Pancreas (tissue), 10 donors: ENCODE data around the gene AP4B1. TPM values are rescaled to one million over a fixed set of nuclear protein-coding genes. Genes with fewer than 3 reads are reported as not detected.

Source experiments
- ATAC-seq, 4 donors: fragments of 200-7000 bp; cut with Tn5 transposase; one replicate each; pipeline versions ENCODE4 v1.8.0 to v1.9.1; 2020; ENCODE audit warnings: mild to moderate bottlenecking in 4 of 4, moderate library complexity in 4 of 4
- DNase-seq, 6 donors: peaks; one replicate each; pipeline ENCODE4 v3.0.0-alpha.2; 2020
- FAIRE-seq: peaks from 2 replicates; lab custom pipeline; 2012; peaks lifted over from hg19 to GRCh38; lab: Jason Lieb, UNC
- H3K27ac ChIP-seq, 4 donors: fragments of 200-600 bp; sonication (generic); 1 replicate in 3 of 4; 2 replicates in 1 of 4; pipeline versions ENCODE4 v1.5.0 to v1.8.0; 2020
- H3K27me3 ChIP-seq, 4 donors: fragments of 200-600 bp; one replicate each; pipeline ENCODE4 v1.8.0; 2021
- H3K36me3 ChIP-seq, 3 donors: fragments of 200-600 bp; sonication (generic) in 1 of 3; one replicate each; pipeline versions ENCODE4 v1.5.0 to v1.8.0; 2020 to 2021
- H3K4me1 ChIP-seq, 3 donors: fragments of 200-600 bp; one replicate each; pipeline ENCODE4 v1.8.0; 2021
- H3K4me3 ChIP-seq, 4 donors: fragments of 200-600 bp; sonication (generic) in 2 of 4; one replicate each; pipeline versions ENCODE4 v1.5.0 to v1.8.0; 2020 to 2021
- H3K9me3 ChIP-seq, 4 donors: fragments of 200-600 bp; one replicate each; pipeline ENCODE4 v1.8.0; 2021
- WGBS, 2 donors: extraction: QIAGEN DNeasy Blood & Tissue Kit; methylation state at CpG; one replicate each; pipeline ENCODE4 v1.1.7; 2013; 5-methylcytosine and 5-hydroxymethylcytosine counted together
- intact Hi-C, 3 donors: fragments of 100-400 bp; cut with DNase I; formaldehyde crosslinking; loops; one replicate each; pipeline versions ENCODE4 v1.11.1 to v1.14.2; 2022
- polyA plus RNA-seq, 2 donors: library from polyadenylated mRNA; stranded (reverse); fragments of 200-250 nt; gene quantifications; one replicate each; pipeline ENCODE4 v1.2.3, GENCODE V29; 2013
- total RNA-seq, 6 donors: library from RNA; stranded (reverse); fragmentation: NEBNext Ultra II Directional in 4 of 6; extraction: Animal tissue kit (Norgen Biotek cat#: 25700) in 4 of 6; gene quantifications; one replicate each; pipeline versions ENCODE4 v1.2.1 to v1.2.4, GENCODE V29; 2021 to 2023
- TF ChIP-seq, protein P1 (sequence below), 4 donors: fragments of 200-600 bp; sonication (generic) in 3 of 4; IDR thresholded peaks; one replicate each; pipeline versions ENCODE4 v1.5.0 to v1.8.0; 2021; ENCODE audit warnings: antibody characterized with exemption in 4 of 4
- donor health status: healthy with polysubstance abuse.
- donor health status: DM: no; HTN: no; CAD: no; lungs with moderate emphysema.
- donor health status: DM: no; HTN: no; CAD: no.
- donor health status: control.
- donor health status: control.
- donor health status: Bipolar disorder and iron deficiency.
- donor health status: DM: yes; HTN: yes; CAD: no.
- donor health status: DM: no; HTN: no; CAD: no.
- donor health status: DM: no; HTN: no; CAD: no.
- donor health status: DM: yes; HTN: yes; CAD: no.

The AP4B1 gene
- total and polyA plus RNA-seq, 8 donors: 8.2 to 37.5 (median 12.7) TPM

DNA sequence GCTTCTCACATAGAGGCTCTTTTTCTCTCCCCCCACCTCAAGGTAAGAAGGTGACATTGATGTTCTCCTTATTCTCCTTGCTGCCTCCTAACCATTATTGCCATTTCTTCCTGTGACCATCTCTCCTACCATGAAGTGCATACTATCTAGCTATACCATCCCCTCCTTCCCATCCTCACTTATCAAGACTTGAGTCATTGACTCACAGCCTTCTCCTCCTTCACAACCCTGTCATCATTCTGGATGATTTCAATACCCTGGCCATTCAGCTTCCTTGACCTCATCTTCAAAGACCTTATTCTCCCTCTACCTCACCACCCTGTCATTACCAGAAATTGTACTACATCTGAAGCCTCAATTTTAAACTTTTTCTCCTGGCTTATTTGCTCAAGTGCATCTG is 13.6 kb upstream of the AP4B1 start:
- H3K9me3 ChIP-seq: no peaks in the 10 kb centered on the region
- intact Hi-C loops: no loop called here
- no peaks in the 10 kb centered on the region for H3K27me3 ChIP-seq
- ATAC-seq (no peak), DNase-seq (no peak), FAIRE-seq (no peak)
- H3K27ac ChIP-seq: no peak overlapping the region
- H3K36me3 ChIP-seq: no peaks in the 10 kb centered on the region
- TF ChIP-seq, protein P1, sequence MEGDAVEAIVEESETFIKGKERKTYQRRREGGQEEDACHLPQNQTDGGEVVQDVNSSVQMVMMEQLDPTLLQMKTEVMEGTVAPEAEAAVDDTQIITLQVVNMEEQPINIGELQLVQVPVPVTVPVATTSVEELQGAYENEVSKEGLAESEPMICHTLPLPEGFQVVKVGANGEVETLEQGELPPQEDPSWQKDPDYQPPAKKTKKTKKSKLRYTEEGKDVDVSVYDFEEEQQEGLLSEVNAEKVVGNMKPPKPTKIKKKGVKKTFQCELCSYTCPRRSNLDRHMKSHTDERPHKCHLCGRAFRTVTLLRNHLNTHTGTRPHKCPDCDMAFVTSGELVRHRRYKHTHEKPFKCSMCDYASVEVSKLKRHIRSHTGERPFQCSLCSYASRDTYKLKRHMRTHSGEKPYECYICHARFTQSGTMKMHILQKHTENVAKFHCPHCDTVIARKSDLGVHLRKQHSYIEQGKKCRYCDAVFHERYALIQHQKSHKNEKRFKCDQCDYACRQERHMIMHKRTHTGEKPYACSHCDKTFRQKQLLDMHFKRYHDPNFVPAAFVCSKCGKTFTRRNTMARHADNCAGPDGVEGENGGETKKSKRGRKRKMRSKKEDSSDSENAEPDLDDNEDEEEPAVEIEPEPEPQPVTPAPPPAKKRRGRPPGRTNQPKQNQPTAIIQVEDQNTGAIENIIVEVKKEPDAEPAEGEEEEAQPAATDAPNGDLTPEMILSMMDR (IDR thresholded peaks at IDR 0.05): no peak
- no peaks in the 10 kb centered on the region for H3K4me1 ChIP-seq
- H3K4me3 ChIP-seq: no peak overlapping the region

DNA sequence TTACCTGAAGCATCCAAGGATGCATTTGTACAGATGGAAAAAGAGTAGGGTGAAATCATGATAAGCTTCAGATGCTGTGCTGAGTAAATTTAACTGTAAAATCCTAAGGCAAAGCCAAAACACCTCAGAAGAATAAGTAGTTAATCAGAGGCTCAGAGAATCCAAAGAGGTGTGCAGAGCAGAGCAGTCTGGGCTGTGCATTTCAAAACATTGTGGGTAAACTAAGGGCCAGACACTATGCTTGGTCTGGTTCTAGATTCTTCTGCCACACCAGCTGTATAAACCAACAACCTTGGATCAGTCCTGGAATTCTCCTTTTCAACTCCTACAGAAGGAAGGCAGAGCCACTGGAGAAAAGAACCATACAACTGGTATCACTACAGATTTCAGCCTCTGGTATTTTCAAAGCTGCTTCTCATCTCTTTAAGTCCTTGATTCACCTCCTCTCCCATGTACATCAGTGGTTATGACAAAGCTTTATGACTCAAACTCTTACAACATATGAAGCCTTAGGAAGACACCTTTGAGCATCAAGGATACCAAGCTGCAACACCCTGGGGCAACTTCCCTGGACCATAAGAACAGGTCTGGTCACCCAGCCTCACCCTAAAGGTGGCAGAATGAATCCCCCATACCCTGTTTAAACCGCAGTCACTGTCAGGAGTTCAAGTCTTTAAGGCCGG is 12.9 kb upstream of the AP4B1 start:
- Histone ChIP-seq H3K4me3 (no peak overlapping the region), H3K9me3 (no peaks in the 10 kb centered on the region), H3K27me3 (no peaks in the 10 kb centered on the region), H3K27ac (no peak overlapping the region), H3K4me1 (peaks cover 0 to 3% (median 0%) of the 10 kb centered on the region in 3 donors), H3K36me3 (no peaks in the 10 kb centered on the region)
- no peak for DNase-seq
- intact Hi-C loops: no loop called here
- TF ChIP-seq, protein P1 (IDR thresholded peaks at IDR 0.05): no peak
- FAIRE-seq: no peak
- ATAC-seq: no peak
- 86 to 89% methylated on average over 2 of the region's 2 CpGs for WGBS, 2 donors

DNA sequence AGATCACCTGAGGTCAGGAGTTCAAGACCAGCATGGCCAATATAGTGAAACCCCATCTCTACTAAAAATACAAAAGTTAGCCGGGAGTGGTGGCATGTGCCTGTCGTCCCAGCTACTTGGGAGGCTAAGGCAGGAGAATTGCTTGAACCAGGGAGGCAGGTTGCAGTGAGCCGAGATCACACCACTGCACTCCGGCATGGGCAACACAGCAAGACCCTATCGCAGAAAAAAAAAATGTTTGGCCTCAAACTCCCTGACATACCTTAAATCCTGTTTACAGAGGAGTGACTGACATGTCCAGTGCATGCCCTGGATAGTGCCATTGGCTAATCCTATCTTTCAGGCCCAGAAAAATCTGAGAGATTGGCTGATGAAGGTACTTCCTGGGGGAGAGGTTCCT is 12.4 kb upstream of the AP4B1 start:
- intact Hi-C loops: no loop called here
- no peak for FAIRE-seq
- no peaks in the 10 kb centered on the region for H3K9me3 ChIP-seq
- no peak for ATAC-seq
- H3K27me3 ChIP-seq: no peaks in the 10 kb centered on the region
- 93 to 98% methylated on average over 5 of the region's 5 CpGs for WGBS, 2 donors
- H3K36me3 ChIP-seq: no peaks in the 10 kb centered on the region
- H3K4me3 ChIP-seq: no peak overlapping the region
- no peak for DNase-seq
- TF ChIP-seq, protein P1 (IDR thresholded peaks at IDR 0.05): no peak
- no peak overlapping the region for H3K27ac ChIP-seq
- peaks cover 0 to 3% (median 0%) of the 10 kb centered on the region in 3 donors for H3K4me1 ChIP-seq

DNA sequence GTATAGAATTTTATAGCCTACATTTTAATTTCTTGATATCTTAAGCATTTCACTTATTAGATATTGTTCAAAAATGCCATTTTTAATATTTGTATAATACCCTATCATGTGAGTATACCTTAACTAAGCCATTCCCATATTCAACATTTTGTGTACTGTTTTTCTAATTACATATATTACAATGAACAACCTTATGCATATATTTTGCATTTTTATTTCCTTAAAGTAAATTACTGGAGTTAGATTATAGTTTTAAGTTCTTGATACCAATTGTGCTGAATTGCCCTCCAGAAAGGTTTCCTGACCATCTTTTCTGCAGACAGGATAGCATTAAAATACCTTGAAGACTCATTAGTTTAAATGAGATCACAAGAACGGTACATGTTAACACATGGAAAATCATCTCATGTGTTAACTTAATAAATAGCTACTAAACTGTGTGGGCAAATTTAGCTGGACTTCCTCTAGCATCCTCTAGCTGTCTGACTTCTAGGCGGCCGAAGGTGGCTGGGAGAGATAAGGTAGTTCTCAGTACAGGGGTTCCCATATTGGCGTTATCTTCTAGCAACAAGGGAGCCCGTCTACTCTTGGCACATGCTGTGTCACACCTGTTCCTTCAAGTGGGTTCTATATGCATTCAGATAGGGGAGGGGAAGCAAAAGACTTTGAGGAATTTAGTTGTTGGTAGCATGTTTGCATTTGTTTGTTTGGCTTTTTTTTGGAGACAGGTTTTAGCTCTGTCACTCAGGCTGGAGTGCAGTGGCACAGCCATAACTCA is 9.5 kb upstream of the AP4B1 start:
- whole genome bisulfite sequencing, 2 donors: 51 to 58% methylated on average over 5 of the region's 5 CpGs
- intact Hi-C loops: no loop called here
- Histone ChIP-seq H3K4me1 (peaks cover 0 to 3% (median 0%) of the 10 kb centered on the region in 3 donors), H3K4me3 (no peak overlapping the region), H3K9me3 (no peaks in the 10 kb centered on the region), H3K27me3 (no peaks in the 10 kb centered on the region), H3K36me3 (peaks cover 0 to 4% (median 0%) of the 10 kb centered on the region in 3 donors), H3K27ac (no peak overlapping the region)
- FAIRE-seq: no peak
- TF ChIP-seq, protein P1 (IDR thresholded peaks at IDR 0.05): no peak
- DNase-seq: no peak
- ATAC-seq: no peak

DNA sequence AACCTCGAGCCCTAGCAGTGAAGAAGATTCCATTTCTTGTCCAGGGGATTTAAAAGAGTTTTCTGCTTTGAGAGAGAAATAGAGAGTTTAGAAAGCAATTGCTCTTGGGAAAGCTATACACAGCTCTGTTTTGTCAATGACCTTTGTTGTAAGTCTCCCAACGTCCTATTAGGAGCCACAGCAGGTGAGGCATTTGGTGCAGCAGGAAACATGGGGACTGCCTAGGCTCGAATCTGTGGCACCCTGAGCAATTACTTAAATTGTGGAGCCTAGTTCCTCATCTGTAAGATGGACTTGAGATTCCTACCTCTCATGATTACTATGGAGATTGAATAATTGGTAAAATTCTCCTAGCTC is 8.7 kb upstream of the AP4B1 start:
- Histone ChIP-seq H3K4me1 (peaks cover 0 to 3% (median 0%) of the 10 kb centered on the region in 3 donors), H3K27ac (peak overlapping the region in 2 of 4 donors; percentile 10 to 24), H3K27me3 (no peaks in the 10 kb centered on the region), H3K9me3 (no peaks in the 10 kb centered on the region), H3K4me3 (no peak overlapping the region), H3K36me3 (peaks cover 0 to 4% (median 0%) of the 10 kb centered on the region in 3 donors)
- ATAC-seq: peak in 3 of 4 donors; percentile 21 to 32 (median 29)
- intact Hi-C loops: no loop called here
- 38 to 49% methylated on average over 3 of the region's 3 CpGs for WGBS, 2 donors
- FAIRE-seq: no peak
- DNase-seq: no peak
- TF ChIP-seq, protein P1 (IDR thresholded peaks at IDR 0.05): no peak
